Measurements from ENCODE around the gene BTBD2. TPM values are rescaled to one million over a fixed set of nuclear protein-coding genes. Genes with fewer than 3 reads are reported as not detected.

The BTBD2 gene
- total RNA-seq, 1 experiment from 2014 or later = 110 TPM

GRCh38 chr19:1953037-1953436 lies 62.5 kb downstream of the BTBD2 start:
- no peak overlapping the region for H3K4me3 Mint-ChIP-seq
- Histone ChIP-seq H2BK5ac (ENCODE audit: insufficient read length, low read length) (no peak overlapping the region), H3T11ph (ENCODE audit: low read length) (no peak overlapping the region), H3K9me3 (ENCODE audit: control insufficient read depth, low read depth, low read length) (no peaks in the 10 kb centered on the region), H2AFZ (ENCODE audit: low read length) (no peak overlapping the region), H2BK20ac (ENCODE audit: low read depth, low read length, poor library complexity, severe bottlenecking) (no peak overlapping the region), H4K20me1 (ENCODE audit: control insufficient read depth, insufficient read depth, insufficient read length) (no peaks in the 10 kb centered on the region), H3K23ac (ENCODE audit: insufficient read length, low read depth, low read length) (no peak overlapping the region), H4K91ac (ENCODE audit: insufficient read length, low read depth, low read length) (no peak overlapping the region), H2BK12ac (ENCODE audit: insufficient read length, low read depth, low read length) (no peak overlapping the region), H3K18ac (ENCODE audit: insufficient read length, low read depth, low read length) (no peak overlapping the region), H3K79me2 (ENCODE audit: insufficient read depth, low read length) (peaks cover 40% of the 10 kb centered on the region), H2BK15ac (ENCODE audit: low read depth, low read length) (no peak overlapping the region), H3K79me1 (ENCODE audit: insufficient read depth, low read depth, low read length, poor library complexity, severe bottlenecking) (peaks cover 10% of the 10 kb centered on the region), H3K27me3 (ENCODE audit: insufficient read depth, low read length) (no peaks in the 10 kb centered on the region), H2AK5ac (ENCODE audit: insufficient read length, low read length) (no peak overlapping the region), H3K14ac (ENCODE audit: insufficient read depth, low read length) (no peak overlapping the region), H3K4me2 (ENCODE audit: insufficient read depth, insufficient read length, low read length) (no peak overlapping the region), H3K27ac (ENCODE audit: insufficient read length, low read depth, low read length) (no peak overlapping the region), H3K9ac (ENCODE audit: extremely low read depth, insufficient read length, low read length) (no peak overlapping the region), H3K56ac (ENCODE audit: insufficient read length, low read depth, low read length) (no peak overlapping the region), H4K8ac (replicated peaks; ENCODE audit: insufficient read length, low read depth, low read length) (no peak overlapping the region), H3K4ac (ENCODE audit: low read depth, low read length) (no peak overlapping the region), H2BK120ac (ENCODE audit: low read depth, low read length, poor library complexity, severe bottlenecking) (no peak overlapping the region), H3K23me2 (ENCODE audit: insufficient read length, low read depth, low read length, poor library complexity, severe bottlenecking) (peaks cover 2% of the 10 kb centered on the region), H4K5ac (ENCODE audit: insufficient read length, low read depth, low read length) (no peak overlapping the region), H3K4me1 (ENCODE audit: insufficient read depth, low read length) (no peaks in the 10 kb centered on the region)
- no peaks in the 10 kb centered on the region for H3K27me3 Mint-ChIP-seq (ENCODE audit: low read depth)
- peaks cover 6 to 22% of the 10 kb centered on the region in 2 experiments; a peak in 3 of 4 replicates for H3K4me1 Mint-ChIP-seq
- H3K27ac Mint-ChIP-seq = no peak overlapping the region; a peak in 1 of 7 replicates
- no CpG with 5 or more reads among the region's 19 CpGs for WGBS (ENCODE audit: extremely low coverage, insufficient read length, low lambda C conversion rate)
- H3K9me3 Mint-ChIP-seq = no peaks in the 10 kb centered on the region
- no peak for TF ChIP-seq CTCF (conservative IDR thresholded peaks at IDR 0.05)
- peaks cover 16 to 28% (median 20%) of the 10 kb centered on the region in 3 experiments; a peak in 6 of 7 replicates for H3K36me3 Mint-ChIP-seq (ENCODE audit: insufficient read depth in 1 of 3, low read depth in 3 of 3)
- DNase-seq = no peak
